GM12872 (cell line): ENCODE measurements around the gene CLOCK.
A peak's percentile ranks its signal among the peaks of the same experiment; 100 is the strongest.

Experiments used
- TF ChIP-seq, protein P1 (sequence below): IDR thresholded peaks from 3 replicates; pipeline ENCODE4 v1.5.1; 2011; ENCODE audit warnings: low read depth, mild to moderate bottlenecking, low read length, moderate library complexity; ENCODE audit not compliant: insufficient read depth

The CLOCK gene

DNA sequence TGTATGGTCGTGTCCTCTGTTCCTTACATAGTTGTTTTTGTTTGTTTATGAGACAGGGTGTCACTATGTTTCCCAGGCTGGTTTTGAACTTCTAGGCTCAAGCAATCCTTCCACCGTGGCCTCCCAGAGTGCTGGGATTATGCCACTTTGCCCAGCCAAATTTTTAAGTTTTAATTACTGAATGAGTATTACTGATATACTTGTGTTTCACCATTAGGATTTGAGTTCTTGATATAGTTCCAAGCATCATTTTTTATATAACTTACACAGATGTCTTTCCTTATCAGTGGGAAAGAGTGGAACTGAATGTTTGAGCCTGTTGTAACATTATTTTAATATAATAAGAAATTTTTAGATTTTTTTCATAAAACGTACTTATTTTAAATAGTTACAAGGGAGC lies 130.5 kb downstream of the CLOCK start:
- TF ChIP-seq, protein P1, sequence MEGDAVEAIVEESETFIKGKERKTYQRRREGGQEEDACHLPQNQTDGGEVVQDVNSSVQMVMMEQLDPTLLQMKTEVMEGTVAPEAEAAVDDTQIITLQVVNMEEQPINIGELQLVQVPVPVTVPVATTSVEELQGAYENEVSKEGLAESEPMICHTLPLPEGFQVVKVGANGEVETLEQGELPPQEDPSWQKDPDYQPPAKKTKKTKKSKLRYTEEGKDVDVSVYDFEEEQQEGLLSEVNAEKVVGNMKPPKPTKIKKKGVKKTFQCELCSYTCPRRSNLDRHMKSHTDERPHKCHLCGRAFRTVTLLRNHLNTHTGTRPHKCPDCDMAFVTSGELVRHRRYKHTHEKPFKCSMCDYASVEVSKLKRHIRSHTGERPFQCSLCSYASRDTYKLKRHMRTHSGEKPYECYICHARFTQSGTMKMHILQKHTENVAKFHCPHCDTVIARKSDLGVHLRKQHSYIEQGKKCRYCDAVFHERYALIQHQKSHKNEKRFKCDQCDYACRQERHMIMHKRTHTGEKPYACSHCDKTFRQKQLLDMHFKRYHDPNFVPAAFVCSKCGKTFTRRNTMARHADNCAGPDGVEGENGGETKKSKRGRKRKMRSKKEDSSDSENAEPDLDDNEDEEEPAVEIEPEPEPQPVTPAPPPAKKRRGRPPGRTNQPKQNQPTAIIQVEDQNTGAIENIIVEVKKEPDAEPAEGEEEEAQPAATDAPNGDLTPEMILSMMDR = no peak

DNA sequence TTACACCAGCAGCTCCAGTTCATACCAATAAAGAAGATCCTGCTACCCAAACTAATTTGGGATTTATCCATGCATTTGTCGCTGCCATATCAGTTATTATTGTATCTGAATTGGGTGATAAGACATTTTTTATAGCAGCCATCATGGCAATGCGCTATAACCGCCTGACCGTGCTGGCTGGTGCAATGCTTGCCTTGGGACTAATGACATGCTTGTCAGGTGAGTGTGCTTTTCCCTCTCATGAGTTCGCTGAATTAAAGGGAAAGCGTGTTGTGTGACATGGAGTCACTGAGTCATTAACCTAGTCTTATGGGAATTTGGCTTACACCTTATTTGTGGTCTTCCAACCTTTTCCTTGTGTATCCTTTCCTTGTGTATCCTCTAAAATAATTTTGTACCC lies 135.1 kb downstream of the CLOCK start:
- TF ChIP-seq, protein P1 = no peak

DNA sequence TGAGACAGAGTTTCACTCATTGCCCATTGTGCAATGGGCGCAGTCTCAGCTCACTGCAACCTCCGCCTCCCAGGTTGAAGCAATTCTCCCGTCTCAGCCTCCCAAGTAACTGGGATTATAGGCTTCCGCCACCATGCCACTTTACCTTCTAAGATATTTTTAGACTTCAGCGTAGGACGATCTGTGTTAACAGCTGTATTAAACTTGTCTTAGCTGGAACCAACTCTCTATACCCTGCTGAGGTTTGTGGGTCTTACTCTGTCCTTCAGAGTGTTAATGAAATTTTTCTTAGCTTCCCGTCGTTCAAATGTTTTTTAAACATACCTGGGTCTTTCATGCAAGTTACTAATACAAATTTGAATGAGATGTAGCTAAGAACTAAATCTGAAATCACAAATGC lies 136.3 kb downstream of the CLOCK start:
- TF ChIP-seq, protein P1 = no peak

DNA sequence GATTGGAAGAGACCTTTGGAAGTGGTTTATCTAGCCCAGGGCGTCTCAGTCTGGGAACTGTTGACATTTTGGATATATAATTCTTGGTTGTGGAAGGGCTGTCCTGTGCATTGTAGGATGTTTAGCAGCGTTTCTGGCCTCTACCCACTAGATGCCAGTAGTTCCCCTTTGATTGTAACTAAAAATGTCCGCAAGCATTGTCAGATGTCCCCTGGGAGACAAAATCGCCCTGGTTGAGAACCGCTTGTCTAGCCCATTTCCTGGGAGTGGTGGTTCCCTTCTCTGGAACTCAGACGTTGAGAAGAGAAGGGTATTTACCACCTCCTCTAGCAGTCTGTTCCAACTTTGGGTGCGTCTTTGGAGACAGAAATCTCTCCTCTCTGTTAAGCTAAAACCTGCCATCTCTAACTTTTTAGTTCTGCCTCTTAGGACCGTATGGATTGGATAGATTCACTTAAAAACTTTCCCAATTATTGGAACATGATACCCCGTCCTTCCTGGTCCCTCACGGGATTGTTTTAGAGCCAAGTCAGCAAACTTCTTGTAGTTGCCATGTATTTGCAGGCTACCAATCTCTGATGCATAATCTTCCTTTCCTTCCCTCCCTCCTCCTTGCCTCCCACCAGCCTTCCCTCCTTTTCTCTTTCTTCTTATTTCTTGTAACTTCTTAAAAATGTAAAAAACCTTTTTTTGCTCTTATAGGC lies 137.1 kb downstream of the CLOCK start:
- TF ChIP-seq, protein P1 = peak; percentile 63

DNA sequence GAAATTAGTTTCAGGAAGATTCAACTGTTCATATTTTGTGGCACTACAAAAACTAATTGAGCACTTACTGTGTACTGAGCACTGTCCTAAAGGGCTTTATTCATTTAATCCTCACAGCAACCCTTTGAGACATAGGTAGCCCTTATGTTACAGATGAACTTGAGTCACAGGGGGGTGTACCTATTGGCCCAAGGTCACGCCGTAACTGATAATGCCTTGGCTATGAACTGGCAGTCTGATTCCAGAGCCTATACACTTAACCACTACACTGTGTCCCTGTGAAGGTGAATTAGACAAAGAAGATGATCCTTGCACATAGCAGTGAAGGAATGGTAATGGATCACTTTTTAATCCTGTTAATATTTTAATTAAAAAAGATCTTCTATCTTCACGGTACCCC lies 138.9 kb downstream of the CLOCK start:
- TF ChIP-seq, protein P1 = no peak

DNA sequence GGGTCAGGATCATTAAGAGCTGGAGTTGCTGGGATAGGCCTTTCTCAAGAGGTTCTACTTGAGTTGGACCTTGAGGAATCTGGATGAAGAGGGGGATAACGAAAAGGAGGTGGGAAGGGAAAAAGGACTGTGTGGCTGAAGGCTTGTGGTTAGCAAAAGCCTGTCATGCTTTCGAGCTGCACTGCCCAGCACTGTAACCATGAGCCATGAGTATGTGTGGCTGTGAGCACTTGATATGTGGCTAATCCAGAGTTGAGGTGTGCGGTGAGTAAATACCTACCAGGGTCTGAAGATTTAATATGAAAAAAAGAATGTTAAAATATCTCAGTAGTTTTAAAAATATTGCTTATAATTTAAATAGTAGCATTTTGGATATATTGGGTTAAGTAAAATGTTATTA lies 139.6 kb downstream of the CLOCK start:
- TF ChIP-seq, protein P1 = no peak

DNA sequence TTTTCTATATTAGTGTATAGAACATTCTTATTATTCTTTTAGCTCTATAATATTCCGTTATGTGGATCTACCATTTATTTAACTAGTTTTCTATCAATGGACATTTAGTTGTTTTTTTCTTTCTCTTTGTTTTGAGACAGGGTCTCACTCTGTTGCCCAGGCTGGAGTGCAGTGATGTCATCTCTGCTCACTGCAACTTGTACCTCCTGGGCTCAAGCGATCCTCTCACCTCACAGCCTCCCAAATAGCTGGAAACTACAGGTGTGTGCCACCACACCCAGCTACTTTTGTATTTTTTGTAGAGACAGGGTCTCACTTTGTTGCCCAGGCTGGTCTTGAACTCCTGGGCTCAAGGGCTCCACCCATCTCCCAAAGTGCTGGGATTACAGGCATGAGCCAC lies 140.2 kb downstream of the CLOCK start:
- TF ChIP-seq, protein P1 = no peak

DNA sequence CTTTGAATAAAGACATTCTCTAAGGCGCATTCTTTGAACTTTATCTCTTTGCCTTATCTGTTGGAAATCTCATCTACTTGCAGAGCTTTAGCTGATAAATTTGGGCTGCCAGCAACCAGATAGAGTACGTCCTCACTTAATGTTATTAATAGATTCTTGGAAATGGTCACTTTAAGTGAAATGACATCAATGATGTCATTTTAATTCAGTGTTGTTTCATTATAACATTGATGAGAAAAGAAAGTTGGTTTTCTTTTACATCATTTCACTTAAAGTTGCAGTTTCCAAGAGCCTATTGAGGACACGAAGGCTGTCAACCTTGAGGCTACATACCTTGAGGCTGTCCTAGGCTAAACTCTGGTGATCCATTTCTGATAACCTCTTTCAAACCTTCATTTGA lies 141.6 kb downstream of the CLOCK start:
- TF ChIP-seq, protein P1 = no peak
